CD8-positive, alpha-beta memory T cell (primary cell): ENCODE measurements around the gene OR8K3. TPM values are rescaled to one million over a fixed set of nuclear protein-coding genes. Genes with fewer than 3 reads are reported as not detected.

Experiments used
- CTCF ChIA-PET: fragments of 350-600 bp; sonication (Branson Sonifier 250); formaldehyde crosslinking; loops from one replicate; lab custom pipeline; 2021; ENCODE audit warnings: antibody characterized with exemption; lab: Charles Lee
- POLR2A ChIA-PET: fragments of 350-600 bp; sonication (Branson Sonifier 250); formaldehyde crosslinking; loops from one replicate; lab custom pipeline; 2021; ENCODE audit warnings: antibody characterized with exemption; lab: Charles Lee
- DNase-seq, 5 donors: peaks; one replicate each; pipeline versions ENCODE4 v3.0.0 to v3.0.0-alpha.2; 2020 to 2022; ENCODE audit warnings: mixed read lengths in 1 of 5
- H3K27ac ChIP-seq: one replicate; pipeline ENCODE4 v1.7.0; 2013; ENCODE audit warnings: low read depth, mild to moderate bottlenecking, low read length, moderate library complexity
- H3K27me3 ChIP-seq: 2 replicates; pipeline ENCODE4 v1.7.0; 2013; ENCODE audit warnings: low read length, mild to moderate bottlenecking; ENCODE audit not compliant: insufficient read depth, poor library complexity, severe bottlenecking
- H3K36me3 ChIP-seq: 2 replicates; pipeline ENCODE4 v1.7.0; 2013; ENCODE audit warnings: mild to moderate bottlenecking, low read length, moderate library complexity; ENCODE audit not compliant: insufficient read depth
- H3K4me1 ChIP-seq: 2 replicates; pipeline ENCODE4 v1.7.0; 2013; ENCODE audit warnings: mild to moderate bottlenecking, low read length, moderate library complexity; ENCODE audit not compliant: insufficient read depth
- H3K4me3 ChIP-seq: 2 replicates; pipeline ENCODE4 v1.7.0; 2013; ENCODE audit warnings: mild to moderate bottlenecking, low read length
- H3K9me3 ChIP-seq: 2 replicates; pipeline ENCODE4 v1.7.0; 2013; ENCODE audit warnings: mild to moderate bottlenecking, low read length
- H3K27ac Mint-ChIP-seq, 8 donors: one replicate each; pipeline ENCODE4 v1.8.0; 2020 to 2021; ENCODE audit warnings: mixed read lengths in 8 of 8, mild to moderate bottlenecking in 6 of 8, inconsistent platforms in 3 of 8, moderate library complexity in 3 of 8
- H3K27me3 Mint-ChIP-seq, 2 donors: one replicate each; pipeline ENCODE4 v1.8.0; 2020 to 2021; ENCODE audit warnings: mixed read lengths in 2 of 2, mild to moderate bottlenecking in 1 of 2, moderate library complexity in 1 of 2
- H3K36me3 Mint-ChIP-seq, 3 donors: one replicate each; pipeline ENCODE4 v1.8.0; 2020 to 2021; ENCODE audit warnings: mixed read lengths in 3 of 3, inconsistent platforms in 1 of 3, mild to moderate bottlenecking in 1 of 3
- H3K4me1 Mint-ChIP-seq, 3 donors: one replicate each; pipeline ENCODE4 v1.8.0; 2020 to 2021; ENCODE audit warnings: mixed read lengths in 3 of 3, inconsistent platforms in 1 of 3, mild to moderate bottlenecking in 1 of 3
- H3K4me3 Mint-ChIP-seq, 7 donors: one replicate each; pipeline ENCODE4 v1.8.0; 2020 to 2021; ENCODE audit warnings: mixed read lengths in 7 of 7, mild to moderate bottlenecking in 6 of 7, moderate library complexity in 4 of 7, inconsistent platforms in 2 of 7
- H3K9me3 Mint-ChIP-seq, 5 donors: one replicate each; pipeline ENCODE4 v1.8.0; 2020 to 2022; ENCODE audit warnings: mixed read lengths in 5 of 5, mild to moderate bottlenecking in 3 of 5, moderate library complexity in 2 of 5, inconsistent platforms in 1 of 5
- polyA plus RNA-seq: library from polyadenylated mRNA; unstranded; fragments of 300-500 nt; fragmentation: Illumina TruSeq; gene quantifications from one replicate; pipeline ENCODE4 v1.2.3, GENCODE V29; 2021
- total RNA-seq, 2 experiments: library from RNA; stranded (reverse); gene quantifications; one replicate each; pipeline ENCODE4 v1.2.3, GENCODE V29; 2021

Gene OR8K3
- total and polyA plus RNA-seq, 3 experiments from 2014 or later, result not detected

- Mint-ChIP-seq H3K36me3 (no peaks in the 10 kb centered on the region), H3K4me1 (no peaks in the 10 kb centered on the region), H3K9me3 (peaks cover 18 to 37% (median 31%) of the 10 kb centered on the region in 5 donors), H3K4me3 (no peak overlapping the region), H3K27me3 (no peaks in the 10 kb centered on the region), H3K27ac (no peak overlapping the region)
- Histone ChIP-seq H3K27ac (no peak overlapping the region), H3K36me3 (no peaks in the 10 kb centered on the region), H3K4me1 (no peaks in the 10 kb centered on the region), H3K27me3 (no peaks in the 10 kb centered on the region), H3K4me3 (no peak overlapping the region), H3K9me3 (no peaks in the 10 kb centered on the region)
- CTCF ChIA-PET, result no interaction called here
- DNase-seq, result no peak
- POLR2A ChIA-PET, result no interaction called here
Measured at GRCh38 chr11:56340289-56340688, 25.3 kb downstream of the OR8K3 start.

- CTCF ChIA-PET, result no interaction called here
- no peak within 1 kb of the TSS for H3K27ac Mint-ChIP-seq
- H3K4me1 Mint-ChIP-seq, result no peaks in the 10 kb centered on the region
- Histone ChIP-seq H3K27me3 (no peaks in the 10 kb centered on the region), H3K36me3 (no peaks in the 10 kb centered on the region), H3K27ac (no peak within 1 kb of the TSS), H3K4me3 (no peak within 1 kb of the TSS), H3K9me3 (no peaks in the 10 kb centered on the region), H3K4me1 (no peaks in the 10 kb centered on the region)
- no peak within 1 kb of the TSS for H3K4me3 Mint-ChIP-seq
- H3K9me3 Mint-ChIP-seq, result peaks cover 14 to 34% (median 17%) of the 10 kb centered on the region in 5 donors
- POLR2A ChIA-PET, result no interaction called here
- no peaks in the 10 kb centered on the region for H3K36me3 Mint-ChIP-seq
- DNase-seq, result no peak
- H3K27me3 Mint-ChIP-seq, result no peaks in the 10 kb centered on the region
Measured at GRCh38 chr11:56345739-56346138, 30.8 kb downstream of the OR8K3 start, which contains the start of gene OR8K1. TSS of gene OR8K1 (plus strand) at chr11:56346039. CDS start at chr11:56346039, 0 bp downstream.

DNA sequence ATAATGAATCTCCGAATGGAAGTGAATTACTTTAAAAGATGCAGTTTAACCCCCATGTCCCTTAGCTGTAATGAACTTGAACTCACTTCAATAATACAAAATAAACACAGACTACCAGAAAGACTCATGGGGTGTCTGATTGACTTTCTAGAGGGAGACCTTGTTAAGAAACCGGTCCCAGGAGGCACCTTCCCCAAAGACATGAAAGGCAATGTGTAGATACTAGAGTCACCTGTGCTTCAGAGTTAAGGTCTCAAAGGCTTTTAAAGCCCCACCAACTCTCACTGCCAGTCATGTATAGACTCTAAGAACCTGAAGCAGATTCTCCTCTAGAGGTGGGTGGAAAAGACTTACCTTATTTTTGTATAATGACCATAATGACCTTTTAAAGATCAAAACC lies 39.0 kb downstream of the OR8K3 start, which contains the start of gene OR8J1:
Gene OR8J1, plus strand, starts transcription at position 301 of the 400 bp plus-strand sequence. CDS start 5,956 bp downstream, outside the sequence.
- no peaks in the 10 kb centered on the region for H3K4me1 ChIP-seq
- CTCF ChIA-PET, result no interaction called here
- H3K36me3 Mint-ChIP-seq, result no peaks in the 10 kb centered on the region
- no peaks in the 10 kb centered on the region for H3K4me1 Mint-ChIP-seq
- peaks cover 5 to 21% (median 10%) of the 10 kb centered on the region in 5 donors for H3K9me3 Mint-ChIP-seq
- no peak within 1 kb of the TSS for H3K27ac Mint-ChIP-seq
- POLR2A ChIA-PET, result no interaction called here
- H3K27me3 ChIP-seq, result no peaks in the 10 kb centered on the region
- H3K9me3 ChIP-seq, result no peaks in the 10 kb centered on the region
- no peak within 1 kb of the TSS for H3K4me3 Mint-ChIP-seq
- H3K27ac ChIP-seq, result no peak within 1 kb of the TSS
- peaks cover 0 to 1% of the 10 kb centered on the region in 2 donors for H3K27me3 Mint-ChIP-seq
- no peaks in the 10 kb centered on the region for H3K36me3 ChIP-seq
- no peak within 1 kb of the TSS for H3K4me3 ChIP-seq
- no peak for DNase-seq

Other genes starting within 250 kb of the OR8K3 start
- not detected for gene OR8I2, start 221.8 kb upstream of the OR8K3 start, total RNA-seq
- not detected for gene OR8I2, start 221.8 kb upstream of the OR8K3 start, polyA plus RNA-seq
- not detected for gene OR8H2, start 211.5 kb upstream of the OR8K3 start, total RNA-seq
- not detected for gene OR8H2, start 211.5 kb upstream of the OR8K3 start, polyA plus RNA-seq
- gene OR8H3, start 192.8 kb upstream of the OR8K3 start, total RNA-seq, result not detected
- not detected for gene OR8H3, start 192.8 kb upstream of the OR8K3 start, polyA plus RNA-seq
- not detected for gene OR8J3, start 174.9 kb upstream of the OR8K3 start, total RNA-seq
- gene OR8J3, start 174.9 kb upstream of the OR8K3 start, polyA plus RNA-seq, result not detected
- not detected for gene OR8K5, start 154.8 kb upstream of the OR8K3 start, total RNA-seq
- not detected for gene OR8K5, start 154.8 kb upstream of the OR8K3 start, polyA plus RNA-seq
- gene OR5J2, start 138.5 kb upstream of the OR8K3 start, total RNA-seq, result not detected
- not detected for gene OR5J2, start 138.5 kb upstream of the OR8K3 start, polyA plus RNA-seq
- gene OR5T2, start 80.9 kb upstream of the OR8K3 start, total RNA-seq, result not detected
- not detected for gene OR5T2, start 80.9 kb upstream of the OR8K3 start, polyA plus RNA-seq
- not detected for gene OR5T3, start 62.9 kb upstream of the OR8K3 start, total RNA-seq
- not detected for gene OR5T3, start 62.9 kb upstream of the OR8K3 start, polyA plus RNA-seq
- not detected for gene OR5T1, start 41.0 kb upstream of the OR8K3 start, total RNA-seq
- not detected for gene OR5T1, start 41.0 kb upstream of the OR8K3 start, polyA plus RNA-seq
- gene OR8H1, start 22.9 kb upstream of the OR8K3 start, total RNA-seq, result not detected
- gene OR8H1, start 22.9 kb upstream of the OR8K3 start, polyA plus RNA-seq, result not detected
- gene OR8K1, start 30.9 kb downstream of the OR8K3 start, total RNA-seq, result not detected
- gene OR8K1, start 30.9 kb downstream of the OR8K3 start, polyA plus RNA-seq, result not detected
- not detected for gene OR8J1, start 39.1 kb downstream of the OR8K3 start, total RNA-seq
- gene OR8J1, start 39.1 kb downstream of the OR8K3 start, polyA plus RNA-seq, result not detected
- not detected for gene OR8U1, start 60.5 kb downstream of the OR8K3 start, total RNA-seq
- gene OR8U1, start 60.5 kb downstream of the OR8K3 start, polyA plus RNA-seq, result not detected
- gene OR5AL1, start 97.6 kb downstream of the OR8K3 start, total RNA-seq, result not detected
- not detected for gene OR5AL1, start 97.6 kb downstream of the OR8K3 start, polyA plus RNA-seq
- not detected for gene OR5M3, start 158.2 kb downstream of the OR8K3 start, total RNA-seq
- not detected for gene OR5M3, start 158.2 kb downstream of the OR8K3 start, polyA plus RNA-seq
- gene OR5M8, start 176.2 kb downstream of the OR8K3 start, total RNA-seq, result not detected
- gene OR5M8, start 176.2 kb downstream of the OR8K3 start, polyA plus RNA-seq, result not detected
- not detected for gene OR5M11, start 228.1 kb downstream of the OR8K3 start, total RNA-seq
- not detected for gene OR5M11, start 228.1 kb downstream of the OR8K3 start, polyA plus RNA-seq